Cortex of kidney (tissue), 1 donor: ENCODE data around the gene KIF17.
"Not testable (repeated sequence)": the region's sequence is repeated elsewhere in the genome, so short reads cannot be mapped to it uniquely, and the experiment has no call there.

Experiments
- DNase-seq: peaks from one replicate; lab custom pipeline; 2025; lab: John Stamatoyannopoulos, UW

KIF17 gene

DNA sequence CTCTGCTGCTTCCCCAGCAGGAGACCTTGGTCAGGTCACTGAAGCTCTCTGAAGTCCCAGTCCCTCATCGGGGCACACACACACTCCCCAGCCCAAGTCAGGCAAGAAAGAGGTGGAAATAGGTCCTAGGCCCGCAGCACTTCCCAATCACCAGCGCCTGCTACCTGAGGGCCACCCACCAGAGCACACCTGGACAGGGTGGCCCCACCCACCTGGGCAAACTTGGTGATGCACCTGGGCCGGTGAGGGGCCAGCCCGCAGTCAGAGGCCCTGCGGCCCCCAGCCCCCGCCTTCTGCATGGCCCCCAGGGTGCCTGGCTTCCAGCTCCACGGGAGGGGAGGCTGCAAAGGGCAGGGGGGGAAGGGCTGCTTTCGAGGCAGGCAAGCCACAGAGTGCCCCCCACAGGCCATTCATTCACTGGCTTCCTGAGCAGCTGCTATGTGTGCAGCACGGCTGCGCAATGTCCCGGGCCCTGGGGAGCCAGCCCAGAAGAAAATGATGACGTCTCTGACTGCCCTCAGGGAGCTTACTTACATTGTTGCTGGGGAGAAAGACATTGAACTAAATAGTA lies 10.0 kb upstream of the KIF17 start:
- DNase-seq = no peak

DNA sequence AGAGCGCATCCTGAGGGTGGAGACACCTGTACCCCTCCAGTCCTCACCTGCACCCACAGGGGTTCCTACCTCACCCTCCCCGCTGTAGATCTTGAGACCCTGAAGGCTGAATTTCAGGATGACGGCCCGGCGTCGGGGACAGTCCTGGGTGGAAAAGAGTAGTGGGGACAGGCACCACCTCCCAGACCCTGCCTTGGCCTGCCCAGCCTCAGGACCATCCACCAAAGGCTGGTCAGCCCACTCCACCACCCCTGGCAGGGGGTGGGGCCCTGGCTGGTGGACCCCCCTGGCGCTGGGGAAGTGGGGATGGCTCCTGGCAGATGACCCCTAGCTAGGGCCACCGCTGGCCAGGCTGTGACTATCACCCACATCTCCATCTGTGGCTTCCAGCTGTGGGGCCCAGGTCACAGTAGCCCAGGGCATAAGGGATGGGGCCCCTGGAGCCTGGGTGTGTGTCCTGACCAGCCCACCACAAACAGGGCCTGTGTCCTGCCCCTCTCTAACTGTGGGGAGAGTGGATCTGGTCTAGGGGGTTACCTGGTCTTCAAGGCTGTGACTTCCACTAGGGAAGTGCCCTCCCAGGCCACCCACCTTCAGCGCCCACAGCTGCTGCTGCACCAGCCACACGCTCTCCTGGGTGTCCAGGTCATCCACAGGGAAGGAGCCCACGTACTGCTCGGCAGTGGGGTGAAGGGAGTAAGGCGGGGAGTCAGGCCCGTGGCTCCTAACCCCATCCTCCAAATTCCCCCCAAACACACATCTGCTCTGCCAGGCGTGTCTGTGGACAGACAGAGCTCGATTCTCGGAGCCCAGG lies 9.3 kb upstream of the KIF17 start:
- no peak for DNase-seq

DNA sequence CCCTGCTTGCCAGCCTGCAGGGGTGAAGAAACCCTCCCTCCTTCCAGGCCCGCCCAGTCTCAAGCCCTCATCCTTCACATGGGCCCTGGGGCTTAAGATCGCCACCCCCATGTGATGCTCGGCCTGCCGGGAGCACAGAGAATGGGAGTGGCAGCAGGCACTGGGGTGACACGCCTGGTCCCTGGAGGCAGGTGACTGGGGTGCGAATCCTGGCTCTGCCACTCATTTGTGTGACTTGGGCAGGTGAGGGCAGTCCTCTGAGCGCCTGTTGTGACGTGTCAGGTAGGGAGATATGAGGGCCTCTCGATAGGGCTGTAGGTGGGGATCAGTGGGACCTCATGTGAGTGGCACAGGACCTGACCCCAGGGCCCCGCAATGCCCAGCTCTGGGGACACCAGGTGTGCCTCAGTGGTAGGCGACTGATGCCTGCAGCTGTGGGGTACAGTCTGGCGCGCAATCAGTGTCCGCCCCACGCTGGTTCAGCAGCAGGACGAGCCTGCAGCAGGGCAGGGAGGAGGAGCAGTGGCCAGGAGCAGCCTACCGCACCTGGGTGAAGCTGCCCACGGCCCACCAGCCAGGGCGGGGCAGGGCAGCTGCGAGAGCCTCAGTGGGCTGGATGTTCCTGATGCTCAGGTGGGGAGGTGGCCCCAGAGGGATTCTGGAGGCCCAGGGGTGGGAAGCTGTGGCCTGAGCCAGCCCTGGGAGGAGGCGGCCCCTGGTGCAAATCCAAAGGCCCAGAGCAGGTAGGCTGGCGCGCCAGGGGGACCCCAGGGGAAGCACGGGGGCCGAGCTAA lies 8.5 kb upstream of the KIF17 start:
- DNase-seq = no peak

DNA sequence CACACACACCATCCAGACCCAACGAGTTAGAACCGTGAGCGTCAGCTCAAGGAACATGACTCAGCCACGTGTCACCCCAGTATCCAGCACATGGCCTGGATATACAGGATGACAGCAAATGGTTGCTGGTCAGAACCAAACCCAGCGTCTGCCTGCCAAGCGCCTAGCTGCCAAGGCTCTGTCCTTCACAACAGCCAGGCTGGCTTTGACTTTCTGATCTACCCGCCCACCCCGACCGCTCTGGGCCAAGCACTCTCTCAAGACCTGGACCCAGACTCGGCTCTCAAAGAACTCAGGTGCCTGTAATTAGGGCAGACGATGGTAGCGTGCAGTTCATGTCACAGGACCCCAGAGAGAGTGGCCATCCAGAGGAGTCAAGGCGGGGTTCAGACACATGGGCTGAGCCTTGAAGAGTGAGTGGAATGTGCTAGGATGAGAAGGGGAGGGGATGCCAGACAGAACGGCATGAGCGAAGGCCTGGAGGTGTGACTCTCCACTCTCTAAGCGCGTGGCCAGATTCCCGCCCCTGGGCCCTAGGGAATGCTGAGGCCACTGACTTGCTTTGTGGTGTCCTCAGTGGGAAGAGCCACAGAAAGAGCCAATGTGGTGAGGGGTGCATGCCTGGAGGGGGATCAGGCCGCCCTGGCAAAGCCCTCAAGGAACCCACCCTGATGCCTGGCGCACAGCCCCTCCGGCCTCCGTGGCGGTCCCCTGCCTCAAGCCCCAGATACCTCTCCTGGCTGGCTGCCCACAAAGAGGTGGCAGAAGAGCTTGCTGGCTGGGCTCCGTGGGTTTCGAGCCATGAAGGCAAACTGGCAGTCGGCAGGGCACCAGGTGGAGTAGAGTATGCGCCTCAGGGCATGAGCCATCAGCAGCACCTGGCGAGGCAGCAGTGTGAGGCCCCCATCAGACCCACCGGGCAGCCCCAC lies 7.6 kb upstream of the KIF17 start:
- no peak for DNase-seq

DNA sequence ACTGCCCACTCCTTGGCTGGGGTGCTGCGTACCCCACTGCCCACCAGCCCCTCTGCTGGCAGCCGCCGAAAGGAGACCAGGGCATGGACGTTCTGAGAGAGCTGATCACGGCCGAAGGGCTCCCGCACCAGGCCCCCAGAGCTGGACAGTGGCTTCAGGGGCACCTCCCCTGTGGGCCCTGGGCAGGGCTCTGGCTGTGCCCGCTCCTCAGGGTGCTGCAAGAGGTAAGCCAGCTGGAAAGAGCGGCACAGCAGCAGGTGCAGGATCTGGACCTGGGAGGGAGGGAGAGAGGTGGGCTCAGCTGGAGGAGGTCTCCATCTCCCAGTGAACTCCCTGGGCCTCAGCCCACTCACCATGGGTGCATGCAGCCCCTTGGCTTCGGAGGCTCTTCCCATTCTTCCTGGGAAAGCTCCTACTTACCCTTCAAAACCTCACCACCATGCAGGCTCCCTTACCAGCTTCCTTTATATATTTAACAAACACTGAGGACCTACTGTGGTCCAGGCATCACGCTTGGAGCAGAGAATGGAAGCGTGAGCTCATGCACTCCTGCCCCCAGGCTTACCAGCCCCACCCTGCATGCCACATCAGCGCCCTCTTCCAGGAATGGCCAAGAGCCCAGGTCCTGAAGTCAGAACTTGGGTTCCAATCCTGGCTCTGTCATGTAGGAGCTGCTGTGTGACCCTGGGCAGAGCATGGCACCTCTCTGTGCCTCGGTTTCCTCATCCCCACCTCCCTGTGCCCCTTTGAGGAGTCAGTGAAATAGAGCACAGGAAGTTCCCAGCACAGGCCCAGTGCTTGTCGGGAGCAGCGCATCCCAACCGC lies 6.8 kb upstream of the KIF17 start:
- no peak for DNase-seq

DNA sequence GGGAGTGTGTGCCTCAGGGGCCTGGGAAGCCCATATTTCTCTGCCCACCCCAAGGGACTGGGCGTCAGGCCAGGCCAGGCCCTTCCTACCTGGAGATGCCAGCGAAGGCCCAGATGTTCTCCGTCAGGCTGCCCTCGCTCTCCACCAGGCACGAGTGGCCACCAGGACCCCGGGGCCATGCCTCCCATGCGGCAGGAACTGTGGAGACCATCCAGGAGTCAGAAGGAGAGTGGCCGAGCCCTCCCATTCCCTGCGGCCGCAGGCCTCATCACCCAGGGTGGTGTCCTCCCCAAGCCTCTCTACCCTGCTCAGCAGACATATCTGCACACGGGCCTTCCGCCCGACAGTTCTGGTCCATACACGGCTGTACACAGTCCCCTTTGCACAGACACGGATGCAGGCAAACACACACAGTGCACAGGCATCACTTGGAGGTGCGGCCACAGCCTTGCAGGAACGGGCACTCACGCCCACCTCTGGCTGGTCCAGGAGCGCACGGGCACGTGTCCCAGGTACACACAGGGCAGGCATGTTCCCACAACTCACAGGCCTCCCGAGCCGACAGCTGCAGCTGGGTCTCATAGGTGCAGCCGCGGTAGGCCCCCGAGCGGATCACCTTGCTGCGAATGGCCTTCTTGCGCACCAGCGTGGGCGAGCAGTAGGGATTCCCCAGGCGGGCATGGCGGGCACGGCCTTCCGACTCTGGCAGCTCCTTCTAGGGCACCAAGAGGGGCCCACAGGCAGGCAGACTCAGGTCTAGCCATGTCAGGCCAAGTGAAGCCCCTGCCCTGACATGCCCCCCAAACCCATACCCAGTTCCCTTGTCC lies 5.9 kb upstream of the KIF17 start:
- no peak for DNase-seq

DNA sequence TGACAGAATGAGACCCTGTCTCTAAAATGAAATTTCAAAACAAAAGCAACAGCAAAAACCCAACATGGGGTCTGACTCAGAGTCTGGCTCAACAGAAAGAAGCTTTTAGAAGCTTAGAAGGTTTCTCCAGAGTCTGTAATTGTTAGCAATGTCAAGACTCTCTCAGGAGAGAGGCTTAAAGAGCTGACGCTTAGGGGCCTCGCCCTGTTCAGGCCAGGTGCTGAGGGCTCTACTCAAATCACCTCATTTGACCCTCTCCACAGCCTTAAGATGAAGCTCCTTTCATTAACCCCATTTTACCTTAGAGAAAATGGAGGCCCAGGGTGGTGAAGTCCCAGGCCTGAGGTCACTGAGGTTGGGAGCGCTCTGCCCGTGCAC lies 5.3 kb upstream of the KIF17 start:
- no peak for DNase-seq

DNA sequence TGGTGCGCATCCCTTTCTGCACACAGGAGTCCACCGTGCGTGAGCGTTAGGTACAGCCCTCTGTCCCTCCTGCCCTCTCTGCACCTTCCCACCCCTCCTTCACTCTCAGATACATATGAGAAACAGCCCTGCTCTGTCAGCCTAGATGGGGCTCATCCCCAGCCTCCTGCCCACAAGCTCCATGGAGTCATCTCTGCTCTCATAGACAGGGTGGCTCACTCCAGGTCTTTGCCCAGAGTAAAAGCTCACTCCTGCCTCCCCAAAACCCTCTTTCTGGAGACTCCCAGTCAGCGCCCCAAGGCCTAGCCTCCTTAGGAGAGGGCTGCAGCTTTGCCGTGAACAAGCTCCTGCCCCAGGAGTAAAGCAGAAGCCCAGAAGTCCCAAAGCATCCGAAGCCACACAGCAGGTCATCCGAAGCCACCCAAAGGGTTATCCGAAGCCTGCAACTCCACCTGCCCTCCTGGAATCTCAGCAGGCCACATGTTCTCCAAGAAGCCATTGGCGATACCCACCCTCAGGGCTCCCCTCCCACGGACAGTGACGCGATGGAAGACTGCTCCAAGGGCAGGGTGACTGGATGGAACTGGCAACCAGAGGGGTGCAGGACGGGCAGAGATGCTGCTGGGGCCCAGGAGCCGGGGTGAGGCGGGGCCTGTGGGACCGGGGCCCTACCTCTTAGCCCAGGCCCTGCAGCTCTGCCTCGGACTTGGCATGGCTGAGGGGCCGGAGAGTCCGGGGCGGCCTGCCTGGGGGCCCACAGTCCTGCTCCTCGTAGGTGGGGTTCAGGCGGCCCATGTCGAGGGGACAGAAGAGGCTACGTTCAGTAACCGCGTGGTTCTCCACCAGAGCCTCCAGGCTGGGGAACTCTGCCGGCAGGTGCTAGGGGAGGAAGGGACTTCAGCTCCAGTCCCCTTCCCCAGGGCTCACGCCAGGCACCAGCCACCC lies 3.6 kb upstream of the KIF17 start:
- DNase-seq = no peak

DNA sequence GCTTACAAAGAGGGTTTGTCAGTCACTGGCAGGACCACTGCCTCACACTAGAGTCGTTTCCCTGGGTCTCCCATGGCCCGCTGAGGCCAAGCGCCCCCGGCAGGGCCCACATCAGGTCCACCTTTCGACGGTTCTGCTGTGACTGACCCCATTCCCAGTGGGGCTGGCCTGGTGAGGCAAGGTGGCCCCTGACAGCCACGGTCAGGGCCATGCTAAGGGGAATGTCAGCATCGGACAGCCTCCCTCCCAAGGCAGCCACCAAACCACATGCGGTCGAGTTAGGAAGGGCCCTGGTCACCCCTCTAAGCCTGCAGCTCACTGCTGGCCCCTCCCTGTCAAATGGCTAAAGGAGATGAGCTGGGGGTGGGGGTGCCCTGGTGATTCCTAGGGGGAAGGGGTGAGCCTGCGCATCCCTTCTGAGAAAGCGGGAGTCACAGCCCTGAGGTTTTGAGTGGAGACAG lies 2.9 kb upstream of the KIF17 start:
- no peak for DNase-seq

DNA sequence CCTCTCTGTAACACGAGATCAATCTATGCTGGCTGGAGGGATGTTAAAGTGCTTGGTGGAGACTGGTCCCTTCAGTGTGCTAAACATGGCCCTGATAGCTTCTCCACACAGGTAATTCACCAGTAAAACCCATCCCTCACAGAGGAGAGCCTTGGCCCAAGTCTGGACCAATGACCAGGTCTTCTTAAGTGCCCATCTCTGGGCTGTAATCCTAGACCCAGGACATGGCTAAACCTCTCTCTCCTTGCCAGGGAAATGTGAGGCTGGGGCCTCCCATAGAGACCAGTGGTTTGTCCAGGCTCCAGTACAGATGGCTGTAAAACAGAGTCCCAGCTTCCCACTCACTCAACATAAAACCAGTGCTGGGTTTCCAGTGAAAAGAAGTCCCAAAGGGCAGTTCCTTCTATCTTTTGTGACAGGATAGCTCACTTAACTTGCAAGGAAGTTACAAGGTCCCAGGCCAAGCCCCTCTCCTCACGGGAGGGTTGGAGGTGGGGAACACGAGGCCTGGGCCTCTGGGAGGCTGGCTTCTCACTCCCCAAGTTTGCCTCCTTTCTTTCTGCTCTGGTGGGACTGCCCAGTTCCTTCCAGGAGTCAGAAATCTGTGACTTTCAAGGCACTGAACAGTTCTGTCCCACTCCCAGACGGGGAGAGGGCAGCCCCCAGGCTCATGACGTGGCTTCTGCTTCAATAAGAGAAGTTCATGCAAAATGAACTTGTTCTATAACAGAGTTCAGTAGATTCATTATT lies 2.2 kb upstream of the KIF17 start:
- no peak for DNase-seq

DNA sequence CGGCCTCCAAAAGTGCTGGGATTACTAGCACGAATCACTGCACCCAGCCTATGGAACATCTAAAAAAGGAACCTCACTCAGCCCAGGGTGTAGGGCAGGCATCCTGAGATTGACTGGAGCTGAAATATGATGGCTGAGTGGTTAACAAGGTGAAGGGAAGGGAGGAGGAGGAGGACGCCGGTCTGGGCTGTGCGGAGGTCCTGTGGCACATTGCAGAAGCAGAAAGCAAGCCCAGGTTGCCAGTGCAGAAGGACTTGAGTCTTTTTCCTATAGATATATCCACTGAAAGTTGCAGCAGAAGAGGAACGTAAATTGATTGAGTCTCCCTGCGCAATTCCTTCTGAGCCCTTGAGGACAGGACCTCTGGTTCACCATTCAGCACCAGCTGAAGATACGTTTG lies 1.5 kb upstream of the KIF17 start:
- DNase-seq = no peak

DNA sequence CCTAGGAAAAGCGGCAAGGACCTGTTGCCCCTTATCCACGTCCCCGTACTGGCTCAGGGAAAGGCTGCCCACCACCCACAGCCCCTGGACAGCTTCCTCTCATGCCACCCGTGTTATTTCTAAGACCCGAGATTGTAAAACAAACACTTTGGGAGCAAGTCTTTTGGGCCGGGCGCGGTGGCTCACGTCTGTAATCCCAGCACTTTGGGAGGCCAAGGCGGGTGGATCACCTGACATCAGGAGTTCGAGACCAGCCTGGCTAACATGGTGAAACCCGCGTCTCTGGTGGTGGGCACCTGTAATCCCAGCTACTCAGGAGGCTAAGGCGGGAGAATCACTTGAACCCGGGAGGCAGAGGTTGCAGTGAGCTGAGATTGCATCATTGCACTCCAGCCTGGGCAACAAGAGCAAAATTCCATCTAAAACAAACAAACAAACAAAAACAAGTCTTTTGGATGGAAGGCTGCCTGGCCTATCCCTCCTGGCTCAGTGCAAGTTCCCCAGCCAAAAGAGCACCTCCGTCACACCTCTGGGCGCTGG lies 606 bp upstream of the KIF17 start:
- not testable (repeated sequence) for DNase-seq

DNA sequence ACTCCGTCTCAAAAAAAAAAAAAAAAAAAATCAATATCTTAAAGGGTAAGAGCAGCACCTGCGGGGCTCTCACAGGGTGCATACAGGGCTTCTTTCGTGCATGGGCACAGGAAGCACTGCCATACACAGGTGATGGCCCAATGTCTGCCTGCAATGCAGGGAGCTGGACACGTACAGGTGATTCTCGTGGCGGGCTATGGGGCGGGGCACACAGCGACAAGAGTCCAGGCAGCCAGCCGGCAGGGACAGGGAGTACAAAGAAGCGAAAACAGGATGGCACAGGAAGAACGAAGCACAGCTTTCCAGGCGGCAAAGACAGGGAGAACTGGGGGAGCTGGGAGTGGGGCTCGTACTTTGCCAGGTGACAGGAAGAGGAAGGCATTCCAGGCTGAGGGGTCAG lies 1.6 kb downstream of the KIF17 start:
- no peak for DNase-seq

DNA sequence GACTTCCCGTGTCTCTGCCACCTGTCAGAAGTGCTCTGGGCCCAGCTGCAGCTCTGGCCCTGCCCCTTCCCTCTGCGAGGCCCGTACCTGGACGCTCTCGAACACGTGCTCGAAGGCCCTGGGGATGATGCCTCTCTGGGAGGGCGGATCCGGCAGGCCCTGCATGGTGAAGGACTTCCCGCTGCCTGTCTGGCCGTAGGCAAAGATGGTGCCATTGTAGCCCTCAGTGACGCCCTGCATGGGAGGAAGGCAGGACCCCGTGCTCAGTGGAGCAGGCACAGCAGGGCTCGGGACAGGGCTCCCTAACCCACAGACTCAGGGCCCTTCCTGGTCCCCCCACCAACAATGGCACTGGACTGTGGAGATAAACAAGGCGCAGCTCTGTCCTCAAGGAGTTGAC lies 2.4 kb downstream of the KIF17 start:
- DNase-seq = no peak

DNA sequence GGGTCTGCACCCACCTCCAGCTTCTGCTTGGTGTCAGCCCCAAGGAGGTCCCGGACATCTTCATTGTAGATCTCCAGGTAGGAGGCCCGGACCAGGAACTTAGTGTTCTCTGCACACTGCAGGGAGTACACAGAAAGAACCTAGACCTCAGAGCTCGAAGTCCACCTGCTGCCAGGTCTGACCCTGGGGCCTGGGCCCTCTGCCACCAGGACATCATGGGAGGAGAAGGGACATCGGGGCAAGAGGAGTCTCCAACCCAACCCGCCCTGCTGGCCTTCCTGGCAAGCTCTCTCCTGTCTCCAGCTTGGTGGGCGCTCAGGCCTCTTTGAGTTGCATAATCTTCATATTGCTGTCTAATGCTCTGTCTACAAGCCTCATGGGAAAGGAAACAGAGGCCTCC lies 4.4 kb downstream of the KIF17 start:
- DNase-seq = no peak

DNA sequence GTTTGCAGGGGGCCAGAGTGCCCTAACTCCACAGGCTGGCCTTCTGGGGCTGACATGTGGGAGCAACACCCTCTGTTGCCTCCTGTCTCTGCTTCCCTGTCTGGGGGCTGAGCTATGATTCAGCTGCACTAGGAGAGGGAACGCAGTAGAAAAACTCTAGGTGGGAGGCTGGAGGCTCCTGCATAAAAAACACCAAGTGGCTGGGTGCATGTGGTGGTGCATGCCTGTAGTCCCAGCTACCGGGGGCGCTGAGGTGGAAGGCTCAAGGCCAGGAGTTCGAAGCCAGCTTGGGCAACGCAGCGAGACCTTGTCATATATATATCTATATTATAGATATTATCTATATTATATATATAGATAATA lies 5.6 kb downstream of the KIF17 start:
- no peak for DNase-seq

DNA sequence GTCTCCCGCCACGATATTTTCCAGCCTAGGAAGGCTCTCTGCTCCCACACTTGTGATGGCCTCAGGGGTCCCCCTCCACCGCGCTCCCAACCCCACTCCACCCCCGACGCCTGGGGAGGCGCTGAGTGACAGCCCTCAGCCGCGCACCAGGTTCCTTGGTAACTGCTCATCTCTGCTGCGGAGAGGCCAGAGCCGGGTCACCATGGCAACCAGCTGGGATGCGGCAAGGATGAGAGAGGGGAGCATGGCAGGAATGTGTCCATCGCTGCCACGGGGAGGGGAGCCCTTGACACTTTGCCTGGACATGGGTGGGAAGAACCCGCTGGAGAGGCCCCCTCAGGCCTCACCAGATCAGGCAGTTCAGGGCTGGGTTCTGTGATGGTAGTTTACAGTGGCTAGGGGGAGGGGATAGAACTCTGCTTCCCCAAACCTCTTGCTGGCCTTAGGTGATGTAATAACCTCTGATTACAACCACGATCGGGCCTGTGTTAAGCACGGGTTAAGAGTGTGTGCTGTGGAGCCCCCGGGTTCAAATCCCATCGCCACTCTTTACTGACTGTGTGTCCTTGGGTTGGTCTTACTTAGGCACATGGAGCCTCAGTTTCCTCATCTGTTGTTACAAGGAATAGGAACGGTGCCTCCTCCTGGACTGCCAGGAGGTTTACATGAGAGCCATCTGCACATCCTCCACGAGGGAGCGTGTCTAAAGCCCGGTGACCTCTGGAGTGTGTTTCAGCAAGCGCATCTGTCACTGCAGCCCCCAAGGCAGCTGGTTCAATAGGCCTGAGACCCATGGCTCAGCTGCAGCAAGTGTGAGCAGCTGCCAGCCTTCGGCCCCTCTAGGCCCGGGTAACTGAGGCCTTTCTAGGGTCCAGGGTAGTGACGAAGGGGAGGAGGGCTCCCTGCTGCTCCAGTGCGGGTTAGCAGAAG lies 6.3 kb downstream of the KIF17 start:
- DNase-seq = no peak
